Mucosa of descending colon (tissue), 3 donors: ENCODE results near the gene SH2B2. TPM values are rescaled to one million over a fixed set of nuclear protein-coding genes. Genes with fewer than 3 reads are reported as not detected.
A peak's percentile ranks its signal among the peaks of the same experiment; 100 is the strongest.
"Not testable (repeated sequence)": the region's sequence is repeated elsewhere in the genome, so short reads cannot be mapped to it uniquely, and the experiment has no call there.

Experiments
- ATAC-seq: fragments of 200-7000 bp; cut with Tn5 transposase; one replicate; pipeline ENCODE4 v1.9.1; 2020; ENCODE audit warnings: mild to moderate bottlenecking, moderate library complexity
- DNase-seq, 3 donors: peaks; one replicate each; pipeline ENCODE4 v3.0.0-alpha.2; 2020
- H3K36me3 ChIP-seq: fragments of 200-600 bp; one replicate; pipeline ENCODE4 v1.8.0; 2021; ENCODE audit warnings: low read depth, mild to moderate bottlenecking
- H3K4me1 ChIP-seq: fragments of 200-600 bp; one replicate; pipeline ENCODE4 v1.8.0; 2021; ENCODE audit warnings: low read depth, mild to moderate bottlenecking
- H3K4me3 ChIP-seq: fragments of 200-600 bp; one replicate; pipeline ENCODE4 v1.8.0; 2021; ENCODE audit warnings: mild to moderate bottlenecking
- H3K9me3 ChIP-seq: fragments of 200-600 bp; one replicate; pipeline ENCODE4 v1.8.0; 2021; ENCODE audit warnings: mild to moderate bottlenecking
- CTCF ChIP-seq: fragments of 200-600 bp; IDR thresholded peaks from one replicate; pipeline ENCODE4 v1.8.0; 2022; ENCODE audit warnings: antibody characterized with exemption, mild to moderate bottlenecking
- intact Hi-C, 2 donors: fragments of 100-400 bp; cut with DNase I in 1 of 2; cut with micrococcal nuclease in 1 of 2; formaldehyde crosslinking; loops; one replicate each; pipeline versions ENCODE4 v1.11.0 to v1.11.1; 2022; cut with DNase I, micrococcal nuclease
- total RNA-seq, 3 donors: library from RNA; stranded (reverse); fragmentation: NEBNext Ultra II Directional in 2 of 3; extraction: Animal tissue kit (Norgen Biotek cat#: 25700) in 2 of 3; gene quantifications; one replicate each; pipeline versions ENCODE4 v1.2.1 to v1.2.4, GENCODE V29; 2021 to 2023
- donor health status: DM: no; HTN: no; CAD: no; lungs with moderate emphysema.
- donor health status: DM: no; HTN: no; CAD: no.
- donor health status: DM: no; HTN: yes; CAD: no.

Gene SH2B2
- total RNA-seq, 3 donors from 2014 or later = 2.3 to 3.7 (median 2.7) TPM

- Histone ChIP-seq H3K4me1 (no peaks in the 10 kb centered on the region), H3K36me3 (no peaks in the 10 kb centered on the region), H3K9me3 (no peaks in the 10 kb centered on the region), H3K4me3 (no peak overlapping the region)
- no peak for DNase-seq
- ATAC-seq = no peak
- intact Hi-C loops = no loop called here
- TF ChIP-seq CTCF = no peak
Observed at GRCh38 chr7:102320181-102320580, 33.5 kb downstream of the SH2B2 start.

GRCh38 chr7:102320601-102321350 lies 34.1 kb downstream of the SH2B2 start:
- DNase-seq (no peak), ATAC-seq (peak; percentile 4)
- no peaks in the 10 kb centered on the region for H3K9me3 ChIP-seq
- no peak for TF ChIP-seq CTCF
- H3K4me1 ChIP-seq = no peaks in the 10 kb centered on the region
- no peaks in the 10 kb centered on the region for H3K36me3 ChIP-seq
- H3K4me3 ChIP-seq = no peak overlapping the region
- intact Hi-C loops = no loop called here

DNA sequence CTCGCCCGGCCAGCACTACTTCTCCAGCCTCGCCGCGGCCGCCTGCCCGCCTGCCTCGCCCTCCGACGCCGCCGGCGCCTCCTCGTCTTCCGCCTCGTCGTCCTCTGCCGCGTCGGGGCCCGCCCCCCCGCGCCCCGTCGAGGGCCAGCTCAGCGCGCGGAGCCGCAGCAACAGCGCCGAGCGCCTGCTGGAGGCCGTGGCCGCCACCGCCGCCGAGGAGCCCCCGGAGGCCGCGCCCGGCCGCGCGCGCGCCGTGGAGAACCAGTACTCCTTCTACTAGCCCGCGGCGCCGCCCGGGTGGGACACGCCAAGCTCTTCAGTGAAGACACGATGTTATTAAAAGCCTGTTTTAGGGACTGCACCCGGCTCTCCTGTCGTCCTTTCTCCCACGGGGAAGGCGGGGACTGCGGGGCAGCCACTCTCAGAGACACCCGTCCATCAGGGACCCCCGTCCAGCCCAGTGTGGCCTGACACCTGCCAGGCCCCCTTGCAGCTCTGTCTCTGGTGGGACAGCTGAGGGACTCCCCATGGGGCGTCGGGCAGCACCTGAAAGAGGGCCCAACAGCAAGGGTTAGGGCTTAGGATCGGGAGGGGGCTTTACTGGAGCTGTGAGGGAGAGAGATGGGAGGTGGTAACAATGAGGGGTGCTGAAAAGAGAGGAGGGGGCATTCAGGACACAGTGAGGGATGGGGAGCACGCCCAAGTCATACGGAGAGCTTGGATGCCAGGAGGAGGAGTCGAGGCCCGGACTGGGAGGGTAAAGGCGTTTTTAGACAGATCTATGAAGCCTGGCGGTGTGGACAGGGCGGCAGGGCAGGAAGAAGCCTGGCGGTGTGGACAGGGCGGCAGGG lies 34.9 kb downstream of the SH2B2 start:
- peak; percentile 79 for ATAC-seq
- peak in 1 of 3 donors; percentile 54 for DNase-seq
- no peak for TF ChIP-seq CTCF
- intact Hi-C loops = no loop called here
- Histone ChIP-seq H3K4me1 (no peaks in the 10 kb centered on the region), H3K9me3 (no peaks in the 10 kb centered on the region), H3K36me3 (no peaks in the 10 kb centered on the region), H3K4me3 (no peak overlapping the region)

GRCh38 chr7:102322202-102322715 lies 35.6 kb downstream of the SH2B2 start:
- no peak for DNase-seq
- H3K9me3 ChIP-seq = no peaks in the 10 kb centered on the region
- intact Hi-C loops = no loop called here
- no peaks in the 10 kb centered on the region for H3K36me3 ChIP-seq
- H3K4me3 ChIP-seq = no peak overlapping the region
- no peaks in the 10 kb centered on the region for H3K4me1 ChIP-seq
- ATAC-seq = no peak
- no peak for TF ChIP-seq CTCF

- Histone ChIP-seq H3K36me3 (no peaks in the 10 kb centered on the region), H3K4me3 (no peak overlapping the region), H3K9me3 (no peaks in the 10 kb centered on the region), H3K4me1 (no peaks in the 10 kb centered on the region)
- ATAC-seq = no peak
- intact Hi-C loops = no loop called here
- TF ChIP-seq CTCF = no peak
- DNase-seq = no peak
Observed at GRCh38 chr7:102323914-102324195, 37.2 kb downstream of the SH2B2 start.

DNA sequence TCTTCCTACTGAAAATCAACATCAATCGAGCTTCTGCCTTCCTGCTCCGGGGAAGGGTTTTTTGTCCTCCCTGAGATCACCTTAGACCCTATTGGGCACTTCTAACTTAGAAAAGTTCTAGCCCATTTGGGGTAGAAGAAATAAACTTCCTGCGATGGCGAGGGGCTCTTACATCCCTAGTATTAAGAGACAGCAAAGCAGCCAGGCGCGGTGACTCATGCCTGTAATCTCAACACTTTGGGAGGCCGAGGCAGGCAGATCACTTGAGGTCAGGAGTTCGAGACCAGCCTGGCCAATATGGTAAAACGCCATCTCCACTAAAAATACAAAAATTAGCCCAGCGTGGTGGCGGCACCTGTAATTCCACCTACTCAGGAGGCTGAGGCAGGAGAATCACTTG lies 38.4 kb downstream of the SH2B2 start:
- H3K36me3 ChIP-seq, H3K9me3 ChIP-seq, H3K4me3 ChIP-seq, DNase-seq, intact Hi-C loops, H3K4me1 ChIP-seq, ATAC-seq: not testable (repeated sequence)
